MM.1S (cell line): Measurements from ENCODE around the gene CNBD2.
"Not testable (repeated sequence)": the region's sequence is repeated elsewhere in the genome, so short reads cannot be mapped to it uniquely, and the experiment has no call there.

Experiments
- EZH2 ChIP-seq: fragments of 300-600 bp; sonication (generic); optimal IDR thresholded peaks from 2 replicates; pipeline ENCODE3; 2017; ENCODE audit warnings: low read depth, mild to moderate bottlenecking, antibody characterized with exemption, low read length, mixed read lengths
- EZH2phosphoT487 ChIP-seq: fragments of 300-600 bp; sonication (generic); IDR thresholded peaks from 2 replicates; pipeline ENCODE4 v1.6.1; 2018; ENCODE audit warnings: antibody characterized with exemption, low read length
- TF ChIP-seq, protein P1 (sequence below): fragments of 300-600 bp; sonication (generic); IDR thresholded peaks from 2 replicates; pipeline ENCODE4 v1.5.1; 2016; ENCODE audit warnings: antibody characterized with exemption, low read length, mixed read lengths

DNA sequence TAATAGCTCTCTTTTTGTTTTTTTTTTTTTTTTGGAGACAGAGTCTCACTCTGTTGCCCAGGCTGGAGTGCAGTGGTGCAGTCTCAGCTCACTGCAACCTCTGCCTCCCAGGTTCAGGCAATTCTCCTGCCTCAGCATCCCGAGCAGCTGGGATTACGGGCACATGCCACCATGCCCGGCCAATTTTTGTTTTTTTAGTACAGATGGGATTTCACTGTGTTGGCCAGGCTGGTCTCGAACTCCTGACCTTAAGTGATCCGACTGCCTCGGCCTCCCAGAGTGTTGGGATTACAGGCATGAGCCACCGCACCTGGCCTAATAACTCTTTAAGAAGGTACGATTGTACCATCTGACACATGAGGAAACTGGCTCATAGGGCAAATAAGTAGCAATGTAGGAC, 28.1 kb downstream of the CNBD2 start:
- not testable (repeated sequence) for TF ChIP-seq EZH2phosphoT487, EZH2
- TF ChIP-seq, protein P1, sequence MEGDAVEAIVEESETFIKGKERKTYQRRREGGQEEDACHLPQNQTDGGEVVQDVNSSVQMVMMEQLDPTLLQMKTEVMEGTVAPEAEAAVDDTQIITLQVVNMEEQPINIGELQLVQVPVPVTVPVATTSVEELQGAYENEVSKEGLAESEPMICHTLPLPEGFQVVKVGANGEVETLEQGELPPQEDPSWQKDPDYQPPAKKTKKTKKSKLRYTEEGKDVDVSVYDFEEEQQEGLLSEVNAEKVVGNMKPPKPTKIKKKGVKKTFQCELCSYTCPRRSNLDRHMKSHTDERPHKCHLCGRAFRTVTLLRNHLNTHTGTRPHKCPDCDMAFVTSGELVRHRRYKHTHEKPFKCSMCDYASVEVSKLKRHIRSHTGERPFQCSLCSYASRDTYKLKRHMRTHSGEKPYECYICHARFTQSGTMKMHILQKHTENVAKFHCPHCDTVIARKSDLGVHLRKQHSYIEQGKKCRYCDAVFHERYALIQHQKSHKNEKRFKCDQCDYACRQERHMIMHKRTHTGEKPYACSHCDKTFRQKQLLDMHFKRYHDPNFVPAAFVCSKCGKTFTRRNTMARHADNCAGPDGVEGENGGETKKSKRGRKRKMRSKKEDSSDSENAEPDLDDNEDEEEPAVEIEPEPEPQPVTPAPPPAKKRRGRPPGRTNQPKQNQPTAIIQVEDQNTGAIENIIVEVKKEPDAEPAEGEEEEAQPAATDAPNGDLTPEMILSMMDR = not testable (repeated sequence)
